NT2/D1 (cell line): Measurements from ENCODE around the gene PNMA1.

Experiments
- SUZ12 ChIP-seq: IDR thresholded peaks from 2 replicates; pipeline ENCODE4 v1.6.1; 2011; ENCODE audit not compliant: insufficient read length, insufficient read depth; ENCODE audit errors: extremely low read depth
- YY1 ChIP-seq: IDR thresholded peaks from 2 replicates; pipeline ENCODE4 v1.6.1; 2011; ENCODE audit not compliant: insufficient read length, insufficient read depth
- ZNF274 ChIP-seq: IDR thresholded peaks from 2 replicates; pipeline ENCODE4 v1.6.1; 2011; ENCODE audit warnings: mild to moderate bottlenecking, low read depth, low read length

- TF ChIP-seq ZNF274 = no peak
- no peak for TF ChIP-seq YY1
- TF ChIP-seq SUZ12 = no peak
Observed at GRCh38 chr14:73741876-73742519, 27.8 kb upstream of the PNMA1 start.
